Stimulated activated CD4-positive, alpha-beta T cell treated with anti-CD3 and anti-CD28 coated beads, Interleukin-12 subunit alpha, Interleukin-12 subunit beta, amount 100 ng/mL, for 24 hours (primary cell): ENCODE measurements around the gene NDUFS3.
"Not testable (repeated sequence)": the region's sequence is repeated elsewhere in the genome, so short reads cannot be mapped to it uniquely, and the experiment has no call there.

Experiments
- DNase-seq, 2 experiments: peaks; one replicate each; pipeline ENCODE4 v3.0.0-alpha.2; 2020; ENCODE audit warnings: low read depth in 2 of 2

Gene NDUFS3

GRCh38 chr11:47578524-47579494 is at the start of gene NDUFS3, which contains the start of gene KBTBD4:
NDUFS3 (plus strand) TSS chr11:47579074; CDS start chr11:47579092, 18 bp downstream.
KBTBD4 (minus strand) TSS chr11:47578970; CDS start chr11:47578951, 19 bp downstream.
- peak; percentile 85 to 86 for DNase-seq

GRCh38 chr11:47529951-47530350 is 48.9 kb upstream of the NDUFS3 start:
- no peak for DNase-seq

- DNase-seq = not testable (repeated sequence)
Measured at GRCh38 chr11:47530721-47531120, 48.2 kb upstream of the NDUFS3 start.

- no peak for DNase-seq
Measured at GRCh38 chr11:47531666-47532065, 47.2 kb upstream of the NDUFS3 start.

GRCh38 chr11:47532597-47533213 is 46.2 kb upstream of the NDUFS3 start:
- DNase-seq = no peak

GRCh38 chr11:47533690-47534151 is 45.2 kb upstream of the NDUFS3 start:
- no peak for DNase-seq

GRCh38 chr11:47534704-47535251 is 44.1 kb upstream of the NDUFS3 start:
- DNase-seq = no peak

- no peak for DNase-seq
Measured at GRCh38 chr11:47536915-47537314, 42.0 kb upstream of the NDUFS3 start.

- no peak for DNase-seq
Measured at GRCh38 chr11:47538741-47539565, 39.9 kb upstream of the NDUFS3 start.

- no peak for DNase-seq
Measured at GRCh38 chr11:47539681-47540039, 39.2 kb upstream of the NDUFS3 start.

- DNase-seq = no peak
Measured at GRCh38 chr11:47541070-47541469, 37.8 kb upstream of the NDUFS3 start.

- no peak for DNase-seq
Measured at GRCh38 chr11:47545298-47545697, 33.6 kb upstream of the NDUFS3 start.

GRCh38 chr11:47546274-47546673 is 32.6 kb upstream of the NDUFS3 start:
- not testable (repeated sequence) for DNase-seq

GRCh38 chr11:47550288-47551047 is 28.4 kb upstream of the NDUFS3 start:
- no peak for DNase-seq

GRCh38 chr11:47551086-47551485 is 27.8 kb upstream of the NDUFS3 start:
- no peak for DNase-seq

- DNase-seq = peak in 1 of 2 experiments; percentile 7
Measured at GRCh38 chr11:47552056-47552565, 26.8 kb upstream of the NDUFS3 start.

- peak; percentile 86 for DNase-seq
Measured at GRCh38 chr11:47552566-47553405, 26.1 kb upstream of the NDUFS3 start, which contains the start of gene CELF1. CELF1 (minus strand) TSS chr11:47553132; CDS start chr11:47499523, 53,609 bp downstream.

GRCh38 chr11:47553406-47553743 is 25.5 kb upstream of the NDUFS3 start:
- DNase-seq = no peak

- not testable (repeated sequence) for DNase-seq
Measured at GRCh38 chr11:47557004-47557403, 21.9 kb upstream of the NDUFS3 start.

- DNase-seq = no peak
Measured at GRCh38 chr11:47558695-47559094, 20.2 kb upstream of the NDUFS3 start.
